ENCODE measurements around the gene VARS2.

- no peak for TF ChIP-seq PATZ1 (CRISPR knock-in tag; IDR thresholded peaks at IDR 0.05; ENCODE audit: borderline replicate concordance)
- no peak for TF ChIP-seq TOX (CRISPR knock-in tag; IDR thresholded peaks at IDR 0.05; ENCODE audit: borderline replicate concordance)
- TF ChIP-seq, protein P1, sequence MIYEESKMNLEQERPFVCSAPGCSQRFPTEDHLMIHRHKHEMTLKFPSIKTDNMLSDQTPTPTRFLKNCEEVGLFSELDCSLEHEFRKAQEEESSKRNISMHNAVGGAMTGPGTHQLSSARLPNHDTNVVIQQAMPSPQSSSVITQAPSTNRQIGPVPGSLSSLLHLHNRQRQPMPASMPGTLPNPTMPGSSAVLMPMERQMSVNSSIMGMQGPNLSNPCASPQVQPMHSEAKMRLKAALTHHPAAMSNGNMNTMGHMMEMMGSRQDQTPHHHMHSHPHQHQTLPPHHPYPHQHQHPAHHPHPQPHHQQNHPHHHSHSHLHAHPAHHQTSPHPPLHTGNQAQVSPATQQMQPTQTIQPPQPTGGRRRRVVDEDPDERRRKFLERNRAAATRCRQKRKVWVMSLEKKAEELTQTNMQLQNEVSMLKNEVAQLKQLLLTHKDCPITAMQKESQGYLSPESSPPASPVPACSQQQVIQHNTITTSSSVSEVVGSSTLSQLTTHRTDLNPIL (CRISPR knock-in tag; IDR thresholded peaks at IDR 0.05; ENCODE audit: low read depth) = no peak
- no peak for TF ChIP-seq RARB (CRISPR knock-in tag; IDR thresholded peaks at IDR 0.05)
- TF ChIP-seq ZFP3 (CRISPR knock-in tag; IDR thresholded peaks at IDR 0.05) = no peak
- no peak for TF ChIP-seq BACH2 (CRISPR knock-in tag; IDR thresholded peaks at IDR 0.05; ENCODE audit: borderline replicate concordance)
- TF ChIP-seq ARNTL (CRISPR knock-in tag; IDR thresholded peaks at IDR 0.05; ENCODE audit: borderline replicate concordance, low read depth) = no peak
- no peak for TF ChIP-seq CSDC2 (CRISPR knock-in tag; IDR thresholded peaks at IDR 0.05)
- TF ChIP-seq ISL1 (CRISPR knock-in tag; IDR thresholded peaks at IDR 0.05) = no peak
- TF ChIP-seq ZNF8 (CRISPR knock-in tag; IDR thresholded peaks at IDR 0.05) = no peak
- TF ChIP-seq ZC3H10 (CRISPR knock-in tag; IDR thresholded peaks at IDR 0.05) = no peak
- TF ChIP-seq ZFP30 (CRISPR knock-in tag; IDR thresholded peaks at IDR 0.05) = no peak
These were observed 20.4 kb upstream of the VARS2 start for GRCh38 chr6:30893666-30894065.

All from SK-N-SH treated with all-trans-retinoic acid at 6 μM for 48 hours (cell line).